ENCODE data around the gene ZNRF3.
"Not testable (repeated sequence)": the region's sequence is repeated elsewhere in the genome, so short reads cannot be mapped to it uniquely, and the experiment has no call there.

Gene ZNRF3

DNA sequence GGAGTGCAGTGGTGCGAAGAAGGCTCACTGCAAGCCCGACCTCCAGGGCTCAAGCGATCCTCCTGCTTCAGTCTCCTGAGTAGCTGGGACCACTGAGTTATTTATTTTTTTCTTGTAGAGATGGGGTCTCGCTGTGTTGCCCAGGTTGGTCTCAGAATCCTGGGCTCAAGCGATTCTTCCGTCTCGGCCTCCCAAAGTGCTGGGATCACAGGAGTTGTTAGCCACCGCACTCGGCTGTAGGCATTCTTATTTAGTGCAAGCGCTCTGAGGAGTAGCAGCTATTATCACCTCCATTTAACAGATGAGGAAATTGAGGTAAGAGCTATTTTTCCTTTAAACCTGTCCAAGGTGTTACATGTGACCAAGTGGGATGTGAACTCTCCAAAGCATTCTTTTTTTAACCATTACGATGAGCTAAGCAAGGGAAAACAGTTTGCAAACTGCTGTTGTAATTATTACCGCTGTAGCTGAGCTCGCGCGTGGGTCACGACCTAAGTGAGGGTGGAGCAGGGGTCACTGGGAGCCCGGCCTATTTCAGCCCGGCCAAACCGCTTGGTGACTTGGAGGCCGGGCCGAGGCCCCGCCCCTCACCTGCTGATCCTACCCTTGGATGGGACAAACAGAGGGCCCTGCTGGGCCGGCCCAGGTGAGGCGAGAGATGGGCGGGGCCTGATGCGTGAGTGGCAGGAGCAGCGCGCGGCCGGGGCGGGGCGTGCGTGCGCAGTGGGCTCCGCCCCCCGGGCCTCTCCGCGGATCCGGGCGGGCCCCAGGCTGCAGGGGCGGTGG is 189.0 kb downstream of the ZNRF3 start:
- peak; percentile 85 for DNase-seq

DNA sequence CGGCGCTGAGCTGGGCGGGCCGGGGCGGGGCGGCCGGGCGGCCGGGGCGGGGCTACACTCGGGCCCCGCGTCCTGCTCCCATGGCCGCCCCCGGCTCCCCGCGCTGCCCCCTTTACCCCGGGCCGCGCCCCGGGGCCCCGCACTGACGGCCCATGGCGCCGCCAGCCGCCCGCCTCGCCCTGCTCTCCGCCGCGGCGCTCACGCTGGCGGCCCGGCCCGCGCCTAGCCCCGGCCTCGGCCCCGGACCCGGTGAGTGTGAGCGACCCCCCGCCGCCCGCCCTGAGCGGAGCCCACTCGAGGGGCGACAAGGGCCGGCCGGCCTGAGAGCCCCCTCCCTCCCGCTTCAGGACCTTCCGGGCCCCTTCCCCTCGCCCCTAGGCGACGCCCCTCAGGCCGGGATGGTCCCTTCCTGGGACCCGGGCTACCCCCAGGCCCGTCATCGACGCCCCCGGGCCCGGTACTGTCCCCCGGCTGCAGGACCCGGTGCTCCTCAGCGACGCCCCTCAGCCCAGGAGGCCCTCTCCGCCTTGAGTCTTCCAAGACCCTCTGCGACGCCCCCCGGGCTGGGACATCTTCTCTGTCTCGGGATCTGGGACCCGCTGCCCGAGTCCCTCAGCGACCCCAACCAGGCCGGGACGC is 189.7 kb downstream of the ZNRF3 start, which contains the start of gene KREMEN1:
KREMEN1 (plus strand) TSS at position 57 of the 639 bp plus-strand sequence; CDS start at position 153, 96 bp downstream.
- no peak for DNase-seq

DNA sequence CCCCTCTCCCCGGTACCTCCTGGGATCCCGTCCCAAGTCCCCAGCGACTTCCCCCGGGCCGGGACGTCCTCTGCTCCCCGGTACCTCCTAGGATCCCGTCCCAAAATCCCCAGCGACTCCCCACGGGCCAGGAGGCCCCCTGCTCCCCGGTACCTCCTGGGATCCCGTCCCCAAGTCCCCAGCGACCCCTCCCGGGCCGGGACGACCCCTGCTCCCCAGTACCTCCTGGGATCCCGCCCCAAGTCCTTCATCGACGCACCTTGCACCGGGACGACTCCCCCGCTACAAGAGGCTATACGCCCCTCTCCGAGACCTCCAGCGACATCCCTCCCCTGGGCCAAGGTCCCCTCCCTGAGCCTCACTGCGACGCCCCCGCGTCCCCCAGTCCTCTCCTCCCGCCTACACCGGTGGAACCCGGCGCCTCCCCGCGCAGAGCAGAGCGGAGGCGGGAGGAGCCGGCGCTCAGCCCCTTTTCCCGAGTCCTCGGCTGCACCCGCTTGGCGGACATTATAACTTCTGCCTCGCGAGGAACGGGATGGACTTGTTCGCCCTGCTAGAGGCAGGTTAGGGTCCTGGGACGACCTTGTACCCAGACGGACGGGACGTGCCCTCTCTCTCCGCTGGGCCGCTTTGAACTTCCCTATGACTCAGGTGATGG is 190.4 kb downstream of the ZNRF3 start:
- peak; percentile 25 for DNase-seq

DNA sequence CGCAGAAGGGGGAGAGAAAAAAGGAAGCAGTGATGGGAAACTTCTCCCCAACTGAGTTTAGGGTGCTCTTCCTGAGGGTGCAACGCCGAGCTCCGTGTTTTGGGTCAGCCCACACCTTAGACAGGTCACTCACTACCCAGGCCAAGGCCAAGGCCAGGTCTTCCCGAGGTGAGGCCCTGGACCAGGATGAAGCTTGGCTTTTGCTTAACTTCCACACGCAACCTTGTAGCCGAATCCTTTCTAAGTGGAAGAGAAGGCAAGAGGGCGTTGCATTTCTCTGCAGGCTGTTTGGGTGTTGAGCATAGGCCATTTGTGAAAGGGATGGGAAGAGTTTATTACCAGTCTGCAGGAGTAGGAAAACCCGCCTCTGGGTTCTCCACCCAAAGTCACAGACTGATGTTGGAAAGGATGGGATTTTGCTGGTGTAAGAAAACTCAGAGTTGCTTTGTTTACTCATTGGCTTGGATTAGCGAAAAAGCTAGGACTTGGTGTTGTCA is 191.0 kb downstream of the ZNRF3 start:
- no peak for DNase-seq

DNA sequence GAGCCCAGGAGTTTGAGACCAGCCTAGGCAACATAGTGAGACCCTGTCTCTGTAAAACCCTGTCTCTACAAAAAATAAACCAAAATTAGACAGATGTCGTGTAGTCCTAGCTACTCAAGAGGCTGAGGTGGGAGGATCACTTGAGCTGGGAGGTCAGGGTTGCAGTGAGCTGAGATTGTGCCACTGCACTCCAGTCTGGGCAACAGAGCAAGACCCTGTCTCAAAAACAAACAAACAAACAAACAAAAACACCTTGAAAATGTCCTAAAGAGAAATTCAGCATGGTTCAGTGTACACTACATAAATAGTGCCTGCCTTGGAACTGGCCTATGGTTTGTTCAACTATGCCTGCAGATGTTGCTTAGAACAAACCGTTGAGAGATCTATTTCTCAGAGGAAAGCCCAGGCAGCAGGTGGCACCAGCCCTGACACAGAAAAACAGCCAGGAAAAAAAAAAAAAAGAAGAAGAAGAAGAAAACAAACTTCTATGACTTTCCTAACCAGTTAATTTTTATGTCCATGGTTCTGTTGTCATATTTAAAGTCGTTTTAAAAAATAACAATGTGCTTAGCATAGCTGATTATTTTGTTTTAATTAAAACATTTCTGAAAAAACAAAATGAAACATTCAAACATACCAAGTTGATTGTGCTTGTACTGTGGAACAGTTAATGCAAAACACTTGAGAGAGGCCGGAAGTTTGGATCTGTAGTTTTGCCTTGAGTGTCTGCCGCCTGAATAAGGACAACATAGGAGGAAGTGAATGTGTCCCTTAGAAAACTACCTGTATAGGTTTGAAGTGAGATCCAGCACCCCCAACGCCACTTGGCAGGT is 194.9 kb downstream of the ZNRF3 start:
- no peak for DNase-seq

DNA sequence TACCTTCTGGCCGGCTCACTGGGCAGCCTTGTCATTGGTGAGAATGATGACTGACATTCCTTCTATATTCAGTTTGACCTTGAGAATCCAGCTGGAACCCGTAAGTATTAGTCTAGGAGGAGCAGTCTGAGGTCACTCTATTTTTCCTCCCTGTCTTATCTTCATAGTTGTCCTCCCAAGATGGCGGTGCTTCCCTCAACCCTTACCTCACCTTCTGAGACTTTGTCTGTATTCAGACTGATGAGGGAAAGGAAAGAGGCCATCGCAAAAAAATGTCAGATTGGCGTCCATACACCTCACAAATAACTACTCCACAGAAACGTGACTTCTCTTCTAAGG is 195.5 kb downstream of the ZNRF3 start:
- DNase-seq: no peak

DNA sequence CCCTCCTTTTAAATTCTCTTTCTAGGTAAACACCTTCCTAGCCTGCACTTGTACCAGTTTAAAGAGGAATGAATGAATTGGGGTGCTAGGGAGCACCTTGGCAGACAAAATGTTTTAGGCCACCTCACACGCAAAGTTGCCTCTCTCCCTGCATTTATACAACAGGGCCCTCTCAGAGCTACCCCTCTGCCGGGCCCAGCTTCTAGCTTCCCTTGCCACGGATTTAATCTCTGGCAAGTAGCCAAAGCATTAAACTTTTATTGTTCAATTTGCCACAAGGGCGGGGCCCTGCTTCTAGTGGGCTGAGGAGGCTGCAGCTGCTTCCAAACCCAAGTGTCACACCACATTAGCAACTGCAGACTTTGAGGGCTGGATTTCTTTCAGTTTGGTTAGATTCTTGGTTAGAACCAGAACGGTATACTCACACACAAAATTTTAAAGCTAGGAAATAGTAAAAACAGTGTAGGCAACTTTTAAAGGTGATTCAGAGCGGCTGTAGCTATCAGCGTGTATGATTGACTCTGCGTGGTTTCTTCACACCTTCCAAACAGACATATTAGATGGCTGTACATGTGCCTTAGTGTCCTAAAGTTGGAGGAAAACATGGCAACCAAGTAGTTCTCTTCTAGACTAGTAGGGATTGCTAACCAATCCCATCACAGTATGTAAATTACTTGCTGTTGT is 196.0 kb downstream of the ZNRF3 start:
- DNase-seq: no peak

DNA sequence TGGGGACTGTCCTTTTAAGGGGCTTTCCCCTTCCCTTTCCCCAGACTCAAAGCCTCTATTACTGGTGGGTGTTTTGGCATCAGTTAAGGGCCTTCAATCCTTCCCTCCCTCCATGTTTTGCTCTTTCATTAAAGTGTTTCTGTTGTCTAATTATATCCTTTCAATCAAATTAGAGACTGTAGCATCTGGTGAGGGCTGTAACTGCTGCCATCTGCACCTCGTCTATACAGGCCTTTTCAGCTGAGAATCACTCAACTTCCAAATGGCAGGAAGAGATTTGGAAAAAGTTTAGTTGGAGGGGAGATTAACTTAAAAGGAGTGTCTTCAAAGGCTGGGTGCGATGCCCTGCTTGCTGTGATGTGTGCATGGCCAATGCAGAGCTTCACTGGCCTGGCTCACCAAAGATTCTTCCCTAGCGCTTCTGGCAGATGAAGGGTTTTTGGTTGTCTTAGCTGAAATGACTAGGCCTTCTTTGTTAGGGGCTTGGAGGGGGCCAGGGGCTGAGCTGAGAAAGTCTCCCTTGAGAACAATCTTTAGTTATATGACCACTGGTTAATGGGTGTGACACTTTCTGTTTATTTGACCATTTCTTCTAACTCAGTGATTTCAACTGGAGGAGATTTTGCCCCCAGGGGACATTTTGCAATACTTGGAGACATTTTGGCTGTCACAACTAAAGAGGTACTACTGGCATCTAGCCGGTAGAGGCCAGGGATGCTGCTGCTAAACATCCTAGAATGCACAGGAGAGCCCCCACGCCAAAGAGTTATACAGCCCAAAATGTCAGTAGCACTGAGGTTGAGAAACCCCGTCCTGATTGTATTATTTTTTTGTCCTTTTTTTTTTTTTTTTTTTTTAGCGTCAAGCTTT is 197.0 kb downstream of the ZNRF3 start:
- DNase-seq: no peak

DNA sequence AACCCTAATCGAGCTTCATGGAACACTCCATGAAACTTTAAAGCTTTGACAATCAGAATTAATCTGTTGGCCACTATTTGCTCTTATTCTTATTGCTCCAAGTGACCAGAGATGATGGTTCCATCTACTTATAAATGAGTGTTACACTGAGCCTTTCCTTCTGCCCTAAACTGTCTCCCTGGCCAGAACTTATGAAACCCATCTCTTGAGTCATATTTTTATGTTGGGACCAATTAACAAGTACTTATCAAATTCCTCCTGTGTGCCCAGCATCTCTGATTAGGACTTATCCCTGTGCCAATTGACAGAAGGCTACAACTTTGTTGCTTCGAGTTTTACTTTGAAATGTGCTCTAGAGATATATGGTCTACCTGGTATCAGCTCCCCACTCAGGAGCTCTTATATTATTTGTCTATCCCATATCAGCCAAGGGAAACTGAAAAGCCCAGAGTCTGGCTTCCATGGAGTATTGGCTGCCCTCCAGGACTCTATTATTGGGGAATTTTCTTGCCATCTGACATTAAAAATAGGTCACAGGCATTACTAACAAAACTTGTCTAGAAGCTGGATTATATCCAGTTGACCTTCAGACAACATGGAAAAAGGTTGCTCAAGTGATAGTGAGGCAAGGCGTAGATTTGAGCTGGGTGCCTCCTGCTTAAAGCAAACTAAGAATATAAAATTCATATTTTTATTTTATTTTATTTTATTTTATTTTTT is 198.3 kb downstream of the ZNRF3 start:
- DNase-seq: no peak

DNA sequence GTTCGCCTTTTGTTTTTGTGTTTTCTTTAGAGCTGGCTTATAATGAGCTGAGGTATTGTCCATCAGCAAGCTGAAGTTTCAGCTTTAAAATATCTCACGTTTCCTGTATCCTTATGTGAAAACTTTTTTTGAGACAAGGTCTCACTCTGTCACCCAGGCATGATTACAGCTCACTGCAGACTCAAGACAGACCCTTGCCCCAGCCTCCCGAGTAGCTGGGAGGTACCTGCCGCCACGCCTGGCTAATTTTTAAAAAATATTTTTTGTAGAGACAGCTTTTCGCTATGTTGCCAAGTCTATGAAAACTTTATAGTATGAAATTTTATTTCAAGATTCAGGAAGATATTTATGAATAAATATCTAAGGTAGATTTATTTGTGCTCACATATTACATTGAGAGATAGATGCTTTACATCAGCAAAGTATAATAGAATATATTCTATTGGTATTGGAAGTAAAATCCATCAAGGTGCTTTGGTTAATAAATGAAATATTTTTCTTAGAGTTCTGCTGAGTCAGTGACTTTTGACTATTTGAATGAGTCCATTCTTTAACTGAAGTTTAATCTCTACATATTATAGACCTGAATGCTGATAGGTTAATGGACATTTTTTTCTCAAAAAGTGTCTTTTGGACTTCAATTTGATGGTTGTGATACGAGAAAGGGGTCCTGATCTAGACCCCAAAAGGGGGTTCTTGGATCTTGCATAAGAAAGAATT is 199.6 kb downstream of the ZNRF3 start:
- no peak for DNase-seq

DNA sequence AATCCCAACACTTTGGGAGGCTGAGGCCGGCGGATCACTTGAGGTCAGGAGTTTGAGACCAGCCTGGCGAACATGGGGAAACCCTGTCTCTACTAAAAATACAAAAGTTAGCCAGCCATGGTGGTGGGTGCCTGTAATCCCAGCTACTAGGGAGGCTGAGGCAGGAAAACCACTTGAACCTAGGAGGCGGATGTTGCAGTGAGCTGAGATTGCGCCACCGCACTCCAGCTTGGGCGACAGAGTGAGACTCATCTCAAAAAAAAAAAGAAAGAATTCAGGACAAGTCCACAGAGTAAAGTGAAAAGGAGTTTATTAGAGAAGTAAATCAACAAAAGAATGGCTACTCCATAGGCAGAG is 200.2 kb downstream of the ZNRF3 start:
- DNase-seq: not testable (repeated sequence)

DNA sequence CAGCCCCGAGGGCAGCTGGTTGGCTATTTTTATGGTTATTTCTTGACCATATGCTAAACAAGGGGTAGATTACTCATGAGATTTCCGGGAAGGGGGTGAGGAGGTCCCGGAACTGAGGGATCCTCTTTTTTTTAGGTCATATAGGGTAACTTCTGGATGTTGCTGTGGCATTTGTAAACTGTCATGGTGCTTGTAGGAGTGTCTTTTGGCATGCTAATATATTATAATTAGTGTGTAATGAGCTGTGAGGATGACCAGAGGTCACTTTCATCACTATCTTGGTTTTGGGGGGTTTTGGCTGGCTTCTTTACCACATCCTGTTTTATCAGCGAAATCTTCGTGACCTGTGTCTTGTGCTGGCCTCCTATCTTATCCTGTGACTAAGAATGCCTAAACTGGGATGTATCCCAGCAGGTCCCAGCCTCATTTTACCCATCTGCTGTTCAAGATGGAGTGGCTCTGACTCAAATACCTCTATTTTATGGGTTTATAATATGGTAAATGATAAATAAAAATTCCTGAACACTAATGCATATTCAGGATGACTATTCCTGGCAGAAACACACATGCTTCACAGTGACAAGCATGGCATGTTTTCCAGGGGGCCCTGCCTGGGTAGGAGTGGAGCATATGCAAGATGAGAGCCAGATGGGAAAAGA is 200.7 kb downstream of the ZNRF3 start:
- DNase-seq: peak; percentile 71

DNA sequence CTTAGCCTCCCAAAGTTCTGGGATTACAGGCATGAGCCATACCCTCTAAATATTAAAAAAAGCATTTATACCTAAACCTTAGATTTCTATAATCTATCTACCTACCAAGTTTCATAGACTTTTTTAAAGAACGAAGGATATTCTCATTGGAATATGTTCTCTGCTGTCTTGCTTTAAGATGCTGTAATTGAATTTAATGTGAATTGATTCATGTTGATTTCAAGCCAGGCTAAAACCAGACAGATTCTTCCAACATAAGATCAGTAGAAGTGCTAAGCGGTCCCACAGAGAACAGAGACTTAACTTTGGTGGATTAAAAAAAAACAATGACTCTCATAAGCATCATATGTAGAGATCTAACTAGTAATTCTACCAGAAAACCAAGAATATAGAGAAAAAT is 203.6 kb downstream of the ZNRF3 start:
- no peak for DNase-seq

DNA sequence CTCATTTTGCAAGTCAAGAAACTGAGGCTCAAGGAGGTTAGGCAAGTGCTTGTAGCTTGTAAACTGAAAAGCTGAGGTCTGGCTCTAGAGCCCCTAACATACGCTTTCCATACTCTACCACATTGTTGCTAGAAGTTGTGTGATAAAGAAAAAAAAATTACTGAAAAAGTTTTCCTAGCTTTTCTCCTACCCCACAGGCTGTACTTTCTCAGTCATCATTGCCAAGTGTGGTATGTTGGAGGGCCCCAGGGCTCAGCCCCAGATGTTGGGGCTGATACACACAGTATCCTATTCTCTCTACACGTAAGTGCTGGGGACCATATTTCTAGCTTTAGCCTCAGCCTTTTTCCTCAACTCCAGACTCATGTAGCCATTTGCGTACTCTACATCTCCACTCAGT is 205.4 kb downstream of the ZNRF3 start:
- DNase-seq: no peak

DNA sequence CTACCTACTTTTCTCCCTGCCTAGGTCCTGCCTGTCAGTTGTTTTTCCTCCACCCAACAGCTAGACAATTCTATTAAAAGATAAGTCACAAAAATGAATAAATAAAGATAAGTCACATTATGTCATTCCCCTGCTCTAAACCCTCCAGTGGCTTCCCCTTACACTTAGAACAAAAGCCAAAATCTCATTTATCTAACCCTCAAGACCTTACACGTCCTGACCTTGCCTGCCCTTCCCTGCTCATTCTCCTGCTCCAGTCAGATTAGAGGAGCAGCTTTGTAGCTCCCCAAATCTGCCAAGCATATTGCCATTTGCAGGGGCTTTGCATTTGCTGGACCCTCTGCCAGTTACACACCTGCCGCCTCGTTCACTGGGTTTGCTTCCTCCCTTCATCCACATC is 206.1 kb downstream of the ZNRF3 start:
- DNase-seq: no peak

DNA sequence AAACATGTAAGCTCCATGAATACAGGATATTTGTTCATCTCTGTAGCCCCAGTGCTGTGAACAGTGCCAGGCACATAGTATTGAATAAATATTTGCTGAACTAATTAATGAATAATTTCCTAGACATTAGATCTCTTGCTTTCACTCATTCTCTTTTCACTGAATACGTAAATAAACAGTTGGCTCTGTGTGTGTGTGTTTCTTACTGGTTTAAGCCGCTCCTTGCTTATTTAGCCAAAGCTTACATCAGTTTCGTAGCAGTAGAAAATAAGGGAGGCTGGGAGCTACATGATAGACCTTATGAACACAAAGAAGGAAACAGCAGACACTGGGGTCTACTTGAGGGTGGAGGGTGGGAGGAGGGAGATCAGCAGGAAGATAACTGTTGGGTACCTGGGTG is 206.7 kb downstream of the ZNRF3 start:
- no peak for DNase-seq

DNA sequence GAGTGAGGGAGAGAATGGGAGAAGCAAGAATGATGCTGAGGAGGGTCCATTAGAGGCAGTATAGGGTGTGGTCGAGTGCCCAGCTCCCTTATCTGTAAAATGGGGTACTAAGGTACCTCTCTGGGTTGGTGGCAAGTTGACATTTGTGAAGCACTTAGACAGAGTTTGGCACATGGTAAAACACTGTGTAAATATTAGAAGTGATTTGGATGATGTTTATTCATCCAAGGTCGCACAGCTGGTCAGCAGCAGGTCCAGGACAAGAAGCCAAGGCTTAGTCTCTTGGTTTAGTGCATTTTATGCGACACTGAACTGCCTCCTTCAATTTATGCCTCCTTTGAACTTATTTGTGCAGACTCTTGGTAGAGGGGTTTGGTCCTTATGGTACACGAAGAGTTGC is 208.9 kb downstream of the ZNRF3 start:
- no peak for DNase-seq

DNA sequence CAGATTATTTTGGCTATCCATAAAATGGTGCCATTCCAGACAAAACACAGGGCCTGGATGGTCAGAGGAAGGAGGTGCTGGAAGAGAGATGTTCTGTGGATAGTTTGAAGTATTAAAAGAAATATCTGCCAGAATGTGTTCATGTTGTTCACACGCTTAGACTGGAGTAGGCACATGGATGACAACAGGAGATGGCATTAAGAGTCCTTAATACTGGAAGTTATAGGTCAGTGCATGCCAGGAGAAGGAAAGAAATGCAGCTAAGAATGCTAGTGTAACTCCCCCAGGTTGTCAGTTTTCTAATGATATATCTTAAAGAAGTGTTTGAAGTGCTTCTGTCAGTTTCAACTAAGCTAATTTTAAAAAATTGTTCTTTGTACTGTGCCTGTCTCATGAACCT is 209.7 kb downstream of the ZNRF3 start:
- no peak for DNase-seq

DNA sequence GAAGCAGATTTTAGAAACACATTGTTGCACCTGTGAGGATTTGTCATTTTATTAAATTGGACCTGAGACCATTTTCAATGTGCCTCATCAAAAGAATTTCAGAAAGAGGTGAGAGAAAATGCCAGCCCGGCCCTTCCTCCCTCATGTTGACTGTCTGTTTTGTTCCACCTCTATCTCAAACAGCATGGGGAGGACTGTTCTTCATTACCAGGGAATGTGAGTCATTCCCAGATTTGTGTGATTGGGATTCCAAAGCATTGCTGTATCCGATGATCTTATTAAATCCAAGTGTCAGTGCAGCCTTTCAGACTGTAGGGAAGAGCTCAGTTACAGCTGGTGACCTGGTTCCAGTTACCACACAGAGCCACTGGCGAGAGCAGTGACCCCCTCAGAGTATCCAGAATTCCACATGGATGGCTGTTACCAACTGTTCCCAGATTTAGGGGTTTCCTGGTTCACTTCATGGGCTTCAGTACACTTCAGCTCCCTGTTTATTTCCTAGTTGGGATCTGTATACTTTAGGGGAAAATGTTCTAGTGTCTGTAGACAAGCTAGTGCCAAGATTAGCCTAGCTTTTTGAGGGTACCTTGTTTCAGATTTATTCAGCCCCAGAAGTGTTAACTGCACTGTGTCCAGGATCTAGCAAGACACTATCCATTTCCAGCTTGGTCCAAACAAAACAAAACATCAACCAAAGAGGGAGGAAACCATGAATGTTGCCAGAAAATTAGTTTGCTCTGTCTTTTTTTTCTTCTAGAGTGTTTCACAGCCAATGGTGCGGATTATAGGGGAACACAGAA is 210.3 kb downstream of the ZNRF3 start:
- DNase-seq: no peak
